SK-N-SH treated with all-trans-retinoic acid at 6 μM for 48 hours (cell line): ENCODE results near the gene DCAF6.

ENCODE experiments used
- ATAC-seq: fragments of 200-7000 bp; cut with Tn5 transposase; 3 replicates; pipeline ENCODE4 v1.9.1; 2020; ENCODE audit warnings: mild to moderate bottlenecking, moderate library complexity
- ARNTL ChIP-seq: fragments of 450-650 bp; formaldehyde crosslinking; IDR thresholded peaks from 2 replicates; pipeline ENCODE4 v1.5.0; 2020; ENCODE audit warnings: low read depth, mild to moderate bottlenecking, moderate library complexity, borderline replicate concordance
- BACH2 ChIP-seq: fragments of 250-450 bp; sonication (Bioruptor Pico); IDR thresholded peaks from 2 replicates; pipeline ENCODE4 v1.9.0; 2021; ENCODE audit warnings: mild to moderate bottlenecking, borderline replicate concordance
- CREB5 ChIP-seq: fragments of 250-450 bp; sonication (Bioruptor Pico); IDR thresholded peaks from 2 replicates; pipeline ENCODE4 v1.5.1; 2020; ENCODE audit warnings: low read depth, mild to moderate bottlenecking, moderate library complexity
- CSDC2 ChIP-seq: fragments of 250-450 bp; sonication (Bioruptor Pico); IDR thresholded peaks from 2 replicates; pipeline ENCODE4 v1.5.0; 2020; ENCODE audit warnings: mild to moderate bottlenecking, moderate library complexity
- CSRNP3 ChIP-seq: fragments of 250-450 bp; sonication (Bioruptor Pico); IDR thresholded peaks from 2 replicates; pipeline ENCODE4 v1.5.1; 2021; ENCODE audit warnings: mild to moderate bottlenecking, moderate library complexity
- ESRRG ChIP-seq: fragments of 250-450 bp; sonication (Bioruptor Pico); IDR thresholded peaks from 2 replicates; pipeline ENCODE4 v1.6.1; 2021; ENCODE audit warnings: mild to moderate bottlenecking
- GLIS3 ChIP-seq: fragments of 250-450 bp; sonication (Bioruptor Pico); IDR thresholded peaks from 2 replicates; pipeline ENCODE4 v1.5.0; 2020; ENCODE audit warnings: mild to moderate bottlenecking, moderate library complexity
- ISL1 ChIP-seq: fragments of 250-450 bp; sonication (Bioruptor Pico); IDR thresholded peaks from 2 replicates; pipeline ENCODE4 v2.1.2; 2022; ENCODE audit warnings: mild to moderate bottlenecking, moderate library complexity
- OSR1 ChIP-seq: fragments of 250-450 bp; sonication (Bioruptor Pico); IDR thresholded peaks from 2 replicates; pipeline ENCODE4 v1.8.0; 2022; ENCODE audit warnings: moderate library complexity, mild to moderate bottlenecking, inconsistent platforms
- PATZ1 ChIP-seq: fragments of 250-450 bp; sonication (Bioruptor Pico); IDR thresholded peaks from 2 replicates; pipeline ENCODE4 v1.8.0; 2020; ENCODE audit warnings: mild to moderate bottlenecking, moderate library complexity, borderline replicate concordance
- POU6F1 ChIP-seq: fragments of 250-450 bp; sonication (Bioruptor Pico); IDR thresholded peaks from 2 replicates; pipeline ENCODE4 v1.8.0; 2021; ENCODE audit warnings: low read depth, mild to moderate bottlenecking, moderate library complexity, borderline replicate concordance
- PPARA ChIP-seq: fragments of 250-450 bp; sonication (Bioruptor Pico); IDR thresholded peaks from 2 replicates; pipeline ENCODE4 v1.5.0; 2020; ENCODE audit warnings: mild to moderate bottlenecking, borderline replicate concordance
- RARB ChIP-seq: fragments of 250-450 bp; sonication (Bioruptor Pico); IDR thresholded peaks from 2 replicates; pipeline ENCODE4 v1.8.0; 2021; ENCODE audit warnings: mild to moderate bottlenecking, moderate library complexity
- SNAI2 ChIP-seq: fragments of 250-450 bp; sonication (Bioruptor Pico); IDR thresholded peaks from 2 replicates; pipeline ENCODE4 v1.5.0; 2020; ENCODE audit warnings: mild to moderate bottlenecking, moderate library complexity
- TCF4 ChIP-seq: fragments of 250-450 bp; sonication (Bioruptor Pico); IDR thresholded peaks from 2 replicates; pipeline ENCODE4 v1.8.0; 2021; ENCODE audit warnings: mild to moderate bottlenecking, moderate library complexity, borderline replicate concordance
- TOX ChIP-seq: fragments of 250-450 bp; sonication (Bioruptor Pico); IDR thresholded peaks from 2 replicates; pipeline ENCODE4 v1.8.0; 2021; ENCODE audit warnings: mild to moderate bottlenecking, moderate library complexity, borderline replicate concordance
- ZFP30 ChIP-seq: fragments of 450-650 bp; formaldehyde crosslinking; IDR thresholded peaks from 2 replicates; pipeline ENCODE4 v1.5.0; 2022; ENCODE audit warnings: mild to moderate bottlenecking, moderate library complexity
- ZNF565 ChIP-seq: fragments of 450-650 bp; formaldehyde crosslinking; conservative IDR thresholded peaks from 2 replicates; pipeline ENCODE4 v1.5.0; 2020; ENCODE audit warnings: low read depth, mild to moderate bottlenecking, moderate library complexity
- ZNF70 ChIP-seq: fragments of 450-650 bp; formaldehyde crosslinking; IDR thresholded peaks from 2 replicates; pipeline ENCODE4 v1.5.0; 2020; ENCODE audit warnings: mild to moderate bottlenecking, moderate library complexity
- ZNF8 ChIP-seq: fragments of 450-650 bp; formaldehyde crosslinking; IDR thresholded peaks from 2 replicates; pipeline ENCODE4 v1.5.0; 2020; ENCODE audit warnings: mild to moderate bottlenecking, moderate library complexity

The DCAF6 gene

GRCh38 chr1:168057921-168058320 is 121.4 kb downstream of the DCAF6 start:
- no peak for ATAC-seq
- no peak for TF ChIP-seq TCF4 (CRISPR knock-in tag)
- no peak for TF ChIP-seq CREB5 (CRISPR knock-in tag)
- no peak for TF ChIP-seq ARNTL
- no peak for TF ChIP-seq POU6F1 (CRISPR knock-in tag)
- TF ChIP-seq ISL1 (CRISPR knock-in tag), result no peak
- TF ChIP-seq CSDC2, result no peak
- no peak for TF ChIP-seq OSR1 (CRISPR knock-in tag)
- no peak for TF ChIP-seq GLIS3
- no peak for TF ChIP-seq RARB (CRISPR knock-in tag)
- no peak for TF ChIP-seq CSRNP3 (CRISPR knock-in tag)
- no peak for TF ChIP-seq SNAI2 (CRISPR knock-in tag)
- TF ChIP-seq ZNF565 (CRISPR knock-in tag), result no peak
- no peak for TF ChIP-seq ZFP30 (CRISPR knock-in tag)
- no peak for TF ChIP-seq TOX (CRISPR knock-in tag)
- TF ChIP-seq PATZ1 (CRISPR knock-in tag), result no peak
- no peak for TF ChIP-seq ESRRG (CRISPR knock-in tag)

GRCh38 chr1:168064216-168064615 is 127.7 kb downstream of the DCAF6 start:
- TF ChIP-seq ISL1 (CRISPR knock-in tag) (no peak), ZNF70 (CRISPR knock-in tag) (no peak), CSRNP3 (CRISPR knock-in tag) (no peak), PPARA (CRISPR knock-in tag) (no peak), ZNF8 (CRISPR knock-in tag) (no peak), RARB (CRISPR knock-in tag) (no peak), TOX (CRISPR knock-in tag) (no peak), POU6F1 (CRISPR knock-in tag) (no peak), ZNF565 (CRISPR knock-in tag) (no peak), ESRRG (CRISPR knock-in tag) (no peak), OSR1 (CRISPR knock-in tag) (no peak), GLIS3 (no peak), CSDC2 (no peak), BACH2 (CRISPR knock-in tag) (no peak), ZFP30 (CRISPR knock-in tag) (no peak), SNAI2 (CRISPR knock-in tag) (no peak), ARNTL (no peak), PATZ1 (CRISPR knock-in tag) (no peak)
- no peak for ATAC-seq
